SKM-1 (cell line): ENCODE measurements around the gene NUDT7.

Experiments used
- DNase-seq: peaks from one replicate; lab custom pipeline; 2025; ENCODE audit not compliant: unreplicated experiment; lab: John Stamatoyannopoulos, UW

NUDT7 gene

DNA sequence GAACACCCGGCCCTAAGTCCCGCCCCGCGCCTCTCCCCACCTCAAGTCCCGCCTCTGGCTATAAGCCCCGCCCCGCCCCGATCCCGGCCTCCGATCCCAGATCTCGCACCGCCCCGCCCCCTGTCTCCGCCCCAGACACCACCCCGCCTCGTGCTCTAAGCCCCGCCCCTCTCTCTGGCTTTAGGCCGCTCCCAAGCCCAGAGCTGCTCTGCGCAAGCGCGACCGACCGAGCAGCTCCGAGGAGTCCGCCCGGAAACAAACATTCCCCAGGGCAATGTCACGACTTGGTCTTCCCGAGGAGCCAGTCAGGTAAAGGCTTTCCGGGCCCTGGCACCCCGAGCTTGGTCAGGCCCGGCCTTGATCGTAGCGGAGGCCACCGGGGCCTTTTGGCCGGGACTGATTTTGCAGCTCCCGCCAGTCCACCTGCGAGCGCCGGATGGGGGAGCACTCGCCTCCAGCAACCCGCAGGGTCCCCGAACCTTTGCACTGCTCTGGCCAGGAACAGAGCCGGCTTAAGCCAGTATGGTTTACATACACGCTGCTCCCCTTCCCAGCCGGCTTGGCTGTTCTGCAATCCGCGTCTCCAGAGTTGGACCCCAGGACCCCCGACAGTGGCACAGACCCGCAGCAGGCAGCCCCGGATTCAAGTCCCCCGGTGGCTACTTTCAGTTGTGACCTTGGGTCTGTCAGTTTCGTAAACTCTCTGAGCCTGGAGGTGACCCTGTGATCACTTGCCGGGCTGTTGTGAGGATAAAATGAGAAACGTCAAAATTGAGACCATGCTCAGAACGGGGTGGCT is at the start of gene NUDT7:
Gene NUDT7 (plus strand): TSS at position 206 of the 799 bp plus-strand sequence. CDS start 69 bp downstream, at position 275.
- peak; percentile 93 for DNase-seq

DNA sequence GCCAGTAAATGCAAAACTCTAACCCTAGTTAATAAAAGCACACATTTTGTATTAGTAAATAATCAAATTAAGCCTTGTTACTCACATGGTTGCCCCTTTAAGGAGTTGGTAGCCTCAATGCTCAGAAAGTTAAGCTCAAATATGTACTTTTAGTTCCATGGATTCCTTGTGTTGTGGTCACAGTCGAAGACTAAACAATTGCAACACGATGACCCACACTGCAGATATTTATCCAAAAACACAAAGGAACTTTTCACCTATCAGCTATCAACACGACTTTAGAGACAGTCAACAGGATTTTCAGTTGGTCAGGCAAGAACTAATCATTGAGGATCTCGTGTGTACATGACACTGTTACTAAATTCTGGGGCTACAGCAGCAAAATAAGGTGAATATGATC is 47.4 kb upstream of the NUDT7 start:
- no peak for DNase-seq

DNA sequence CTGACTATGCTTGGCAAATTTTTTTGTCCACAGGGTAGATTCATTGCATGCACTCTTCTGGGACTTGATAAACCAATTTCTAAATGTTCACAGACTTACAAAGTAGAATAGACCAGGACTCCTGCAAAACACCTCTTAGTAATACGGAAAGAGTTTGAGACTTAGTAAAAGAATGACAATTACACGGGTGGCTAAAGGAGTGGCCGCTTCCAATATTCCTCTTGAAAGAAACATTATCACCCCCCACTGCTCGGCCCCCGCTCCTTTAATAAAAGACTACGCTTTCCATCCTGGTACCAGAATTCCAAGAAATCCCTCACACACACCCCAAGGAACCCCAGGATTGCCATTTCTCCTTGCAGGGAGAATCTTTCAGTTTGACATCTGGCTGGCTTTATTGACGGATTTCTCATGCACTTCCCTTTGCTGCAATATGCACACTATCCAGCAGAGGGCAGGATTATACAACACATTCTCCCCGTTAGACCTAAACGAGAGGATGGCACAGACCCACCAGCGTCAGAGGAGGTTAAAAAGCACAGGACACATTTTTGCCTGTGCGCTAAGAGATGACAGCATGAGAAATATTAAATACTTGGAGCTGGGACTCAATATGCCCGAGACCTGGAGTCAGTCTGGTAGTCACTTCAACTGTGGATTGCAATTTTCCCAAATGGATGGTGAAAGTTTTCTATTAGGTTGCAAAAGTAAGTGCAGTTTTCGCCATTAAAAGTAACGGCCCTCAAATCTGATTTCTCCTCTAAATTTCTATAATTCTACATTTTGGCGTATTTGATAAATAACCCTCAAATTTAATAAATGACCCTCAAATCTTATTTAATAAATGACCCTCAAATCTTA is 46.6 kb upstream of the NUDT7 start:
- peak; percentile 45 for DNase-seq

DNA sequence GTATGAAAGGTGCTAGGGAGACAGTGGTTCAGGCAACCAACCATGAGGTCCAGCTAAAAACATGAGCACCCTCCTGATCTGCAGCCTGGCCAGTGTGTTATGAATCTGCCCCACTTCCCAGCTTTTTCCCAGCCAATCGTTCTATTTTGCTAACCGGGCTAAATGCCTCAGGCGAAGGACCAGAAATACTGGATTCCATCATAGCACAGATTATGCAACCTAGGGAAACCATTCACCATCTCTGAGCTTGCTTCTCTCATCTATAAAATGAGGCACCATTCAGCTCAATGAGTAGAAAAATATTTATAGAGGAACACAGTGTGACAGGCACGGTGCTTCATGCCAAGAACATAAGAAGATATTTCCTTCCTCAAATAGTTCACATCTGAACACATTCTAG is 45.2 kb upstream of the NUDT7 start:
- DNase-seq, result no peak

DNA sequence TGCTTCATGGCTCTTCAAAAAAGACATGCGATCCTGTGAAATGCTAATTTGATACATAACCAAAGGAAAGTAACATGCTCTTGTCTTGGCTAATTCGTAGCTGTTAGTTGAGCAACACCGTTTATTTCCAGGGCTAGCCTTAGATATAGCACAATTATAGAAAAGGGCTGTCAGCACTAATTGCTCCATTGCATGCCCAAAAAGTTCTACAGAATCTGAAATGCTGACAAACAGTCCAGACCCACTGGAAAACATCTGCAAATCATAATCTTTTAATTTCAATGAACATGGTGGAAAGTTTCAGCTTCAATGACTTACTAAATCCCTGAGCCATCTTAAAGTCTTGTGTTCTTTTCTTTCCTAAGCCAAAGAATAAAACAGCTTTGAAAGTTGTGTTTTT is 42.9 kb upstream of the NUDT7 start:
- DNase-seq, result peak; percentile 34

DNA sequence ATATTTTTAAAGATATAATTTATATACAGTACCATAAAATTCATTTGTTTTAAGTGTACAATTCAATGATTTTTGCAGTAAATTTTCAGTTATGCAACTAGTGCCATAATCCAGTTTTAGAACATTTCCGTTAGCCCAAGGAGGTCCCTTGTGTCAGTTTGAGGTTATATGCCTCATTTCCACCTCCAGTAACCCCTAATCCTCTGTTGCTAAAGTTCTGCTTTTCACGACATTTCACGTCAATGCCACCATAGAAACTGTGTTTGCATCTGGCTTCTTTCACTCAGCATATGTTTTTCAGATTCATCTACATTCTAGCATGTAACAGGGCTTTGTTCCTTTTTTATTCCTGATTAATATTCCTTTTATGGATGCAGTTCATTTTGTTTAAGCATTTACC is 42.4 kb upstream of the NUDT7 start:
- peak; percentile 93 for DNase-seq

DNA sequence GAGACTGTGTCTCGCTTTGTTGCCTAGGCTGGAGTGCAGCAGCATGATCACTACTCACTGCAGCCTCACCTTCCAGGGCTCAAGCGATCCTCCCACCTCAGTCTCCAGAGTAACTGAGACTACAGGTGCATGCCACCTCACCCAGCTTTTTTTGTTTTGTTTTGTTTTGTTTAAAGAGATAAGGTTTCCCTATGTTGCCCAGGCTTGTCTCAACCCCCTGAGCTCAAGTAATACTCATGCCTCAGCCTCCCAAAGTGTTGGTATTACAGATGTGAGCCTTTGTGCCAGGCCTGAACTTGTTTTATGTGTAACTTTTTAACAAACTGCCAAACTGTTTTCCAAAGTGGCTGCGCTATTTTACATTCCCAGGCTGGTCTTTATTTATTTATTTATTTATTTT is 41.8 kb upstream of the NUDT7 start:
- no peak for DNase-seq

DNA sequence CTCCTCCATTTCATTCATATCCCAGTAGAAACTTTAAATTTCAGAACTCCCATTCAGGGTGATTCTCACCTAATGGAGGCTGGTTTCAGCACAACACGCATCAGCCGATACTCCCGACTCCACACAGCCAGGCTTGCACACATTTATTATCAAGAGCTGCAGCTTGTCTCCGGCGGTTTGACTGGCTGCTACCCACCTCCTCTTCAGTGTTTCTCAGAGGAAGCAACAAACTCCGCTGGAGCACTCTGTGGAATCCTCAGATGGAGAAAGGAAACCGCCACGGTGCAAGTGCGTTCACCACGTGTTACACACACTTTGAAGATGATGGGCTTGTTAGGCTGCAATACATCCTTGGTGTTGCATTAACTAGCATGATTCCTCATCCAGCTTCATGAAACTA is 39.7 kb upstream of the NUDT7 start:
- no peak for DNase-seq

DNA sequence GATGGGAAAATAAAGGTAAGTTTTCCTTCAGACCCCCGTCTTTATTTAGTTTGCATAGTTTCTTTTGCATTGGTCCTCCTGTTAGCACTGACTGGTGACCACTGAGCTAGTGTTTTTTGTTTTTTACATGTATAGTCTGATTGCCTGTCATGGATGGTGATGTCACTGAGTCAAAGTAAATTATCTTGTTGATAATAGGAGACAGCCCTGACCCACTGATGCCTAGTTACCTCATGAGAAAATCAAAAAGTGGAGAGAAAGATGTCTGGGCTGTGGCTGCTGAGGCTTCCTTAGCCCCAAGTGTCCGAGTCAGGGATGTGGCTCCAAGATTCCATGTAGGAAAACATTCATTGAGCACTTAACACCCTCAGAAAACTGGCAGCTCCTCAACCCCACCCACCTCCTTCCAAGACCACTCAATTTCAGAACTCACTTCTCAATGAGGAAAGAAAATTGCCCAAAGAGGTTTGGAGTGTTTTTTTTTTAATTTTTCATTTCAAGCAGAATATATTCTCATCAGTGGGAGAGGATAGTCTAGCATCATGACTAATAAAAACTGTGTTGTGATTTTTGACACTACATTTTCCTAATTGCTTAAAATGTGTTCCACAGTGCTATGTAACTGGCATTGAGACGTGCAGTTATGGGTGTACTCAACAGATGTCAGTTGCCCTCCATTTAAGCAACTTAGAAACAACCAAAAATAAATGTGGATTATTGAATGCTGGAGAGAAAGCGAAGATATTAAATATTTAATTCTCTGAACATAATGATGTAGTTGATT is 38.7 kb upstream of the NUDT7 start:
- DNase-seq, result no peak

DNA sequence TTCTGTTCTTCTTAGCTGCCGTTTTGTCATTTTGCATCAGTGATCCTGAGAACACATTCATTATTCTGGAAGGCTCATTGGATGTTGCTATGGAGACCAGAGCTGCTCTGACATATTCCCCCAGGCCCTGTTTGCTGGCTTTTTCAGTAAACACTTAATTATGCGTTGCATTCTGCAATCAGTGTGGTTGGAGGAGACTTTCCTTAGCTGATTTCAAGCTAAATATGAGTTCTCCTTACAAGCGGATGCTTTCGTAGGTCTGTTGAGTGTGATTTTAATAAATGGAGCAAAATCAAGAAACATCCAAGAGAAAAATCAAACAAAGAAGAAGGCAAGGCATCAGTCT is 38.2 kb upstream of the NUDT7 start:
- no peak for DNase-seq

DNA sequence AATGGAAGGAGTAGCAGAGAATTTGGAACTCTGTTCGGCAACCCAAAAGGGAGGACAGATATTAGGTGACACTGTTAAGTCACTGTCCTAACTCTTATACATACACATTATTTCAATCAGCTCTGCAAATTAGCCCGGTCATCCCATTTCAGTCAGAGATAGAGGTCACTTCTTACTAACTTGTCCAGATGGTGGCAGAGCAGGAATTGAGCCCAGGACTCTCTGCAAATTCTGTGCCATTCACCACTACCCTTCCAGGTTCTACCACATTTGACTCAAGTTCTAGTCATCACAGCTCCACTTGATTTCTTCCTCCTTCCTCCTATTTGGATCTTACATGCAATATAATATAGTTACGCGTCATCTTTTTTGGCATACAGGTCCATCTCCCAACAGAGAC is 35.9 kb upstream of the NUDT7 start:
- DNase-seq, result no peak

DNA sequence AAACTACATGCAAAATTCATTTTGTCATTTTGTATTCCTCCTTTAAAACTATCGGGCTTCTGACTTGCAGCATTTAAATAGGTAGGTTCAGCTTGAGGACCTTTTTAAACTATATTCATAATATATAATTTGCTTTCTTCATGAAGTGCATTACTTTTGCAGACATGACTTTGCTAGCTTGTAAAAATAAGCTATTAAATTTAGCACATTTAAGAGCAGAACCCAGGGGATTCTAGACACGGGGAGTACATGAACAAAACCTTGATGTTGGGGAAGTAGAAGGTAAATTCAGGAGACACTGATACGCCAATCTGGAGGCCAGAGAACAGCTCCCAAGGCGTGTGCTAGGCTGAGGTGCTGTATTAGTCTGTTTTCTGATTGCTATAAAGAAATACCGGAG is 32.3 kb upstream of the NUDT7 start:
- DNase-seq, result no peak

DNA sequence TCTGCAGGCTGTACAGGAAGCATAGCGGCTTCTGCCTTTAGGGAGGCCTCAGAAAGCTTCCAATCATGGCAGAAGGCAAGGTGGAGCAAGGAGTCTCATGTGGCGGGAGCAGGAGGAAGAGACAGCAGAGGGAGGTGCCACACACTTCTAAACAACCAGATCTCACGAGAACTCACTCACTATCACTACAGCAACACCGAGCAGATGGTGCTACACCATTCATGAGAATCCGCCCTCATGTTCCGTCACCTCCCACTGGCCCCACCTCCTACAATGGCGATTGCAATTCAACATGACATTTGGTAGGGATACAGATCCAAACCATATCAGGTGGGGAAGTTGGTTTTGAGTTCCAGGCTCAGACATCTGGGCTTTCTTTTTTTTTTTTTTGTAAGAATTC is 31.9 kb upstream of the NUDT7 start:
- DNase-seq, result no peak

DNA sequence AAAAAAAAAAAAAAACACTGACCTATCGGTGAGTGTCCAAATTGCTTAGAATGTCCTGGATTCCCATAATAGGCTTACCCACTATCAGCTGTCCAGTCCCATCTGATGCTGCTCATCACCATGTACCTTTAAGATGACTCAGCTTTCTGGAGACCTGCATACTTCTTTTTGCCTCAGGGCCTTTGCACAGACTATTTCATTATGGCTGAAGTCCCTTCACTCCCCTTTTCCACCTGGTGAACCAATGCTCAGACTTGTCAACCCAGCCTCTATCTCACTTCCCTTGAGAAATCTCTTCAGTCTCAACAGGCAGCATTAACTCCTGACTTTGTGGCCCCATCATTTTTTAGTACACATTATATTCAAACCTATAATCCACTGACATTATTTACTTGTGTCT is 29.7 kb upstream of the NUDT7 start:
- DNase-seq, result no peak

DNA sequence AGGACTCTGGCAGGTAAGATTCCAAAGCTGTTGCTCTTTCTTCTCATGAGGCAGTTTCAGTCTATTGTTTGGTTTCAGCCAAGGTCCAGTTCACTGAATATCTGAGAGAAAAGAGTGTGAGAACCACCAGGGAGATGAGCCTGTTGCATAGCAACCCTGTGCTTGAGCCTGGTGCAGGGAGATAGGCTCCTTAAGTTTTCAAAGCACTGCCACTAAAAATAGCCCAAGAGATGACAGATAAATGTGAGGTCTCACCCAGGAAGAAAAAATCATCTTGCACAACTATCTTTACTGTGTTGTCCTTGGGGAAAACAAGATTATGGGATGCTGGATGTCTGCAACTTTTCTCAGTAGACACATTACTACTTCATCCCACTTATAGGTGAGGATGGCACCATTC is 26.2 kb upstream of the NUDT7 start:
- no peak for DNase-seq

DNA sequence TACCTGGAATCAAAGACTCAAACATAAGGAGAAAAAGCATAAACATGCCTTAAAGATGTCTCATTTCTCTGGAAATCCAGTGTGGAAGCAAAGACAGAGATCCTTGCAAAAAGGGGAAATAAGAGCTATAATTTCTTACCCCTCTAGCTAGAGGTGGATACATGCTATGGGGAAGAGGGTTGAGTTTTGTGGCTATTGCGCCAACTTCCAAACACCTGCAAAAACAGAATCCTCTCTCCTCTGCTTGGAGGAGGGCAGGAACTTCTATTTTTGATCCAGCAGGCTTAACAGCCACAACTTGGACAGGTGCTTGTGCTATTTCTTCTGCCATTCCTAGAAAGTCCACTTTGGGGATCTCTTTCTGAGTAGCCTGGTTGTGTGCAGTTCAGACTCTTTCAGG is 21.5 kb upstream of the NUDT7 start:
- DNase-seq, result no peak

DNA sequence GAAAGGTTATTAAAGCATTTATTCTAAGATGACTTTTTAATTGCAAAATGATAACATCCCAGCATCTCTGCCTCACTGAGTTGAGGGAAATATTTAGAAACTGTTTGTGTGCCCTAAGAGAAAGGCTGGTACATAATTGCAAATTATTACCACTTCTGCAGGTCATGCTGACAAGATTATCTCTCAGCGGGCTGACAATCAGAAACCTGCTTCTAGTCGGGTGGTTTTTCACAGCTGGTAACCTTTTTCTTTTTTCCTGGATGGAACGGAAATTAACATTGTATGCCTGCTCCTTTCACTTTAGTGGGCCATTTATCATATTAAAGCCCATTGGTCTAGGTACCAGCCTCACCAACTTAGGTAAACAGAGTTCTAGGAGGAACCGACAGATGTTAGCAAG is 17.0 kb upstream of the NUDT7 start:
- no peak for DNase-seq

DNA sequence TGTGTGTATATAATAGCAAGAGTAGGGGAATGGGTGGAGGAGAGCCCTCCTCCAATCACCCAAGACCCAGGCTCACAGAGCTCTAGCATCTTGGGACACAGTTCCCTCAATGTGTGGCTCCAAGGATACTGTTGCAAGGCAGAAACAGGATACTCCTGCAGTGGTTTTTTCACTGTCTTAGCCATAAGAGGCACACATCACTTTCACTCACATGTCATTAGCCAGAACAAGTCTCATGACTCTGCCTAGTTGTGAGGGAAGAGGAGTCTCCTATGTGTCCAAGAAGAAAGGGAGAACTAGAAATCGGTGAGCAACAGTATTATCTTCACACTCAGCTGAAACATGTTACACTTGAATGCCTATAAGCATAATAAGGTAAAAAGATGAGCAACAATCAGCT is 11.1 kb upstream of the NUDT7 start:
- no peak for DNase-seq

DNA sequence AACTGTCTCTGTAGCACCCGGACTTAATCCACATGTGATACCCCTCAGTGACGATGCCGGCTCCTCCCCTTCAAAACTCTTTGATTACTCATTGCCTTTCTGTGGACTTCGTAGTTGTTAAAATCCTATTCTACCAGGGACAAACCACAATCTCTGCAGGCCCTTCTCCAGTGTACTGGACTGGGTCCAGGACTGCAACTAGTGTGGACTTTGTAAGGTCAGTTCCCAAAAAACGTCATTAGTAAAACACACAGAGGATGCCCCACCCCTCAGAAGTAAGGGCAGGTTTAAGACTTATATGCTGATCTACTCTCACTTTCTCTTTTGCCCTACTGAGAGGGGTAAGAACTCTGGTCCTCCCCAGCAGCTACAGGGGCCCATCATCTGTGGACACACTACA is 10.5 kb upstream of the NUDT7 start:
- no peak for DNase-seq

DNA sequence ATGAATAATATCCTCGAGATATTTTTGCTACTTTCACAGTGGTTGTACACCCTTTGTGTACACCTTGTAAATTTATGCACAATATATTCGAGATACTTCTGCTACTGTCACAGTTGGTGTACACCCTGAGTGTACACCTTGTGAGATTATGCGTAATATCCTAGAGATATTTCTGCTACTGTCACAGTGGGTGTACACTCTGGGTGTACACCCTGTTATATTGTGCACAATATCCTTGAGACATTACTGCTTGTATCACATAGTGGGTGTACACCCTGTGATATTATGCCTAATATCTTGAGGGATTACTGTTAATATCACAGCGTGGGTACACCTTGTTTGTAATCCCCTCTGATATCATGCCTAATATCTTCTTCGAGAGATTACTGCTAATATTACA is 7.2 kb upstream of the NUDT7 start:
- DNase-seq, result no peak

DNA sequence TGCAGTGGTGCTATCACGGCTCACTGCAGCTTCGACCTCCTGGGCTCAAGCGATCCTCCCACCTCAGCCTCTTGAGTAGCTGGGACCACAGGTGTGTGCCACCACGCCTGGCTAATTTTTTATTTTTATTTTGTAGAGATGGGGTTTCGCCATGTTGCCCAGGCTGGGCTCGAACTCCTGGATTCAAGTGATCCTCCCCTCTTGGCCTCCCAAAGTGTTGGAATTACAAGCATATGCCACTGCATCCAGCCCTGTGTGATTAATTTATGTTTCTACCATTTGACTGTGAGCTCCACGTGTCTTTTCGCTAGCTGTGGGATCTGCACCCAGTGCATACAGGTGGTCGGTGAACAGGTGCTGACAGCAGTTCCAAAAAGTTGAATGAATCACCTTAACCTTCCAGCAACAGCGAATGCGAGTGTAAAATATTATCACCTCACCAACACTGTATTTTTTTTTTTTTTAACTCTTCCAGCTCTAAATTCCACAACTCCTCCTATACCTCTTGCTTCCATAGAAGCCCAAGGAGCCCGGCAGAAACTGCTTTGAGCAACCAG is 484 bp upstream of the NUDT7 start:
- no peak for DNase-seq
